ENCODE results near the gene PER2. TPM values are rescaled to one million over a fixed set of nuclear protein-coding genes. Genes with fewer than 3 reads are reported as not detected.

Gene PER2
- total and polyA plus RNA-seq, 2 of the 13 experiments (the other 11 are each of a cell fraction or from before 2014, with no cell fraction given), result 5.1 to 9.4 TPM

DNA sequence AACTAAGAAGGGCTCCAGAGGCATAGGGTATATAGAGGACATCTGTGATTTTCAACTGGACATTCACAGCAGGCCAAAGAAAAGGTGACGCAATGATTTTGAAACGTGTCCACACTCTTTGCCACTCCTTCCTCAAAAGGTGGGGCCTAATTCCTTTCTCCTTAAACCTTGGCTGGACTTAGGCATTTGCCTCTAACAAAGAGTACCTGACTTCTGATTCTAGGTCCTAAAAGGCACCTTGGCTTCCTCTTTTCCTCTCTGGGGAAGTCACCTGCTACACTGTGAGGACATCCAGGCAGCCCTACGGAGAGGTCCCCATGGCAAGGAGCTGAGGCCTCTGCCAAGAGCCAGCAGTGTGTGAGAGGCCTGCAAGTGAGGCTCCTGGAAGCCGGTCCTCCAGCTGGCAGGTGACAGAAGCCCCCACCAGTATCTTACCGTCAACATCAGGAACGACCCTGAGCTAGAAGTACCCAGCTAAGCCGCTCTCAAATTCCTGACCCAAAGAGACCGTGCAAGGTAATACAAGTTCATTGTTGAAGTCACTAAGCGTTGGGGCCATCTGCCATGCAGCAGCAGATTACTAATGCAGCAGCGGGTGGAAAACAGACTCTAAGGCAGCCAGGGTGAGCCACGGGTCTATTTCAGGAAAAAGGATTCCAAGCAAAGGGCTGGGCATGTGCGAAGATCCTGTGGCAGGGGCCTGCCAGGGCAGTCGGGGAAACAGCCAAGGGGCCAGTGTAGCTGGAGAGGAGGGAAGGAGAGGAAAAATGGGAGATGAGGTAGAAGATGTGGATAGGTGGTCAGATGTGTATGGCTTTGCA, 41.2 kb downstream of the PER2 start:
- Histone ChIP-seq H3K27me3 (ENCODE audit: control insufficient read depth in 1 of 2, insufficient read depth in 2 of 2, low read length in 2 of 2) (no peaks in the 10 kb centered on the region), H3K79me2 (ENCODE audit: insufficient read depth, low read length) (no peaks in the 10 kb centered on the region), H2AFZ (ENCODE audit: low read length) (no peak overlapping the region), H3K4me1 (ENCODE audit: insufficient read depth, low read length) (peaks cover 21% of the 10 kb centered on the region), H3K36me3 (replicated peaks in 1 of 2; ENCODE audit: control insufficient read depth in 1 of 2, insufficient read depth in 2 of 2, low read length in 2 of 2) (peaks cover 20 to 28% of the 10 kb centered on the region in 2 experiments), H3K9ac (ENCODE audit: insufficient read depth, low read depth, low read length) (no peak overlapping the region), H4K20me1 (ENCODE audit: insufficient read depth, low read length) (no peaks in the 10 kb centered on the region), H3K9me3 (ENCODE audit: low read length) (no peaks in the 10 kb centered on the region), H3K27ac (ENCODE audit: extremely low read length, insufficient read depth, low read length) (no peak overlapping the region), H3K4me3 (replicated peaks in 1 of 3; ENCODE audit: insufficient read depth in 1 of 3, low read depth in 2 of 3, low read length in 3 of 3) (no peak overlapping the region), H3K4me2 (ENCODE audit: low read depth, low read length) (no peak overlapping the region)
- ChIA-PET CTCF (ENCODE audit: low intra/inter-chr PET ratio, low total read pairs) (no interaction called here), POLR2A (no interaction called here)
- in situ Hi-C loops (cut with HindIII; ENCODE audit: extremely low pct_ligation_motif_present, low pct_unique_long_range_greater_than_20kb), result no loop called here
- 91% methylated on average over 13 of the region's 13 CpGs for WGBS (ENCODE audit: low lambda C conversion rate)
- FAIRE-seq (no peak), ATAC-seq (no peak), DNase-seq (ENCODE audit: low spot score) (no peak)
- TF ChIP-seq CEBPB (IDR thresholded peaks at IDR 0.05; ENCODE audit: borderline replicate concordance, low read depth, low read length), result peak; percentile 85
- no peak for TF ChIP-seq HNRNPH1 (optimal IDR thresholded peaks at IDR 0.05; ENCODE audit: low read depth, low read length)
- no peak for TF ChIP-seq ERF (CRISPR knock-in tag; IDR thresholded peaks at IDR 0.05)
- no TSS peak for BruUV-seq (replicated peaks)
- intact Hi-C loops (cut with micrococcal nuclease; ENCODE audit: unreplicated experiment), result no loop called here

DNA sequence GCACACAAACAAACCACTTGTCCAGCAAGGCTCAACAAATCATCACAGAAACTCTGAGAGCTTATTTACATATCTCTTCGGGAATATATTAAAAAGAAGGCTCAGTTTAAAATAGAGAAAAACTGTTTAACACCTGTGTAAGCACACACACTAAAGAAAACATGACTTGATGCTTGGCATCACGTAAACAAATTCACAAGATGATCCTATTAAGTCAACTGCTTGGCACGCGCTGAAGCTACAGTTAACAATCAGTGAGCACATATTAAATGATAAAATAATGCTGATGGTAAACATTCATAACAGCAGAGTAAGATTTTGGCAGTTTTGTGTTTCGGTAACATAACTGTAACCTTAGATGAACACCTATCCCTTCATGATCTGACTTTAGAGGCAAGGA, 44.3 kb downstream of the PER2 start:
- FAIRE-seq, result no peak
- ChIA-PET POLR2A (interaction anchor here (1.1 to 2.0 kb wide), 5 partner anchors 16 to 184 kb away, joined by 3 to 12 read pairs (median 3); partner anchors contain the start of genes ILKAP and SCLY), CTCF (ENCODE audit: low intra/inter-chr PET ratio, low total read pairs) (interaction anchor here (1.2 kb wide), 1 partner anchor 20 kb away, joined by 3 read pairs; no protein-coding TSS in a partner anchor)
- no TSS peak for BruUV-seq (replicated peaks)
- no peaks in the 10 kb centered on the region for H3K27me3 ChIP-seq (ENCODE audit: control insufficient read depth in 1 of 2, insufficient read depth in 2 of 2, low read length in 2 of 2)
- WGBS (ENCODE audit: low lambda C conversion rate), result 92% methylated on average over 5 of the region's 5 CpGs
- H3K4me1 ChIP-seq (ENCODE audit: insufficient read depth, low read length), result peaks cover 39% of the 10 kb centered on the region
- H3K9ac ChIP-seq (ENCODE audit: insufficient read depth, low read depth, low read length), result no peak overlapping the region
- peaks cover 5 to 9% of the 10 kb centered on the region in 2 experiments; a peak in 3 of 5 replicates for H3K36me3 ChIP-seq (replicated peaks in 1 of 2; ENCODE audit: control insufficient read depth in 1 of 2, insufficient read depth in 2 of 2, low read length in 2 of 2)
- H3K79me2 ChIP-seq (ENCODE audit: insufficient read depth, low read length), result no peaks in the 10 kb centered on the region
- intact Hi-C loops (cut with micrococcal nuclease; ENCODE audit: unreplicated experiment) (loop anchor here (5.0 kb wide), 1 partner anchor 42 kb away; the partner anchor contains the start of gene ILKAP), in situ Hi-C loops (cut with HindIII; ENCODE audit: extremely low pct_ligation_motif_present, low pct_unique_long_range_greater_than_20kb) (no loop called here)
- no peak overlapping the region for H3K4me2 ChIP-seq (ENCODE audit: low read depth, low read length)
- H3K4me3 ChIP-seq (replicated peaks in 1 of 3; ENCODE audit: insufficient read depth in 1 of 3, low read depth in 2 of 3, low read length in 3 of 3), result no peak overlapping the region
- no peaks in the 10 kb centered on the region for H3K9me3 ChIP-seq (ENCODE audit: low read length)
- no peak for ATAC-seq
- no peak overlapping the region for H2AFZ ChIP-seq (ENCODE audit: low read length)
- no peak for DNase-seq (ENCODE audit: low spot score)
- H4K20me1 ChIP-seq (ENCODE audit: insufficient read depth, low read length), result no peaks in the 10 kb centered on the region
- no peak overlapping the region for H3K27ac ChIP-seq (ENCODE audit: extremely low read length, insufficient read depth, low read length)
- no peak for TF ChIP-seq ZBTB8A (CRISPR knock-in tag; IDR thresholded peaks at IDR 0.05; ENCODE audit: borderline replicate concordance, low read depth)
- no peak for TF ChIP-seq SP4 (CRISPR knock-in tag; IDR thresholded peaks at IDR 0.05)
- TF ChIP-seq, protein P1, sequence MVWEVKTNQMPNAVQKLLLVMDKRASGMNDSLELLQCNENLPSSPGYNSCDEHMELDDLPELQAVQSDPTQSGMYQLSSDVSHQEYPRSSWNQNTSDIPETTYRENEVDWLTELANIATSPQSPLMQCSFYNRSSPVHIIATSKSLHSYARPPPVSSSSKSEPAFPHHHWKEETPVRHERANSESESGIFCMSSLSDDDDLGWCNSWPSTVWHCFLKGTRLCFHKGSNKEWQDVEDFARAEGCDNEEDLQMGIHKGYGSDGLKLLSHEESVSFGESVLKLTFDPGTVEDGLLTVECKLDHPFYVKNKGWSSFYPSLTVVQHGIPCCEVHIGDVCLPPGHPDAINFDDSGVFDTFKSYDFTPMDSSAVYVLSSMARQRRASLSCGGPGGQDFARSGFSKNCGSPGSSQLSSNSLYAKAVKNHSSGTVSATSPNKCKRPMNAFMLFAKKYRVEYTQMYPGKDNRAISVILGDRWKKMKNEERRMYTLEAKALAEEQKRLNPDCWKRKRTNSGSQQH (CRISPR knock-in tag; IDR thresholded peaks at IDR 0.05; ENCODE audit: low read depth), result no peak
- TF ChIP-seq, protein P2, sequence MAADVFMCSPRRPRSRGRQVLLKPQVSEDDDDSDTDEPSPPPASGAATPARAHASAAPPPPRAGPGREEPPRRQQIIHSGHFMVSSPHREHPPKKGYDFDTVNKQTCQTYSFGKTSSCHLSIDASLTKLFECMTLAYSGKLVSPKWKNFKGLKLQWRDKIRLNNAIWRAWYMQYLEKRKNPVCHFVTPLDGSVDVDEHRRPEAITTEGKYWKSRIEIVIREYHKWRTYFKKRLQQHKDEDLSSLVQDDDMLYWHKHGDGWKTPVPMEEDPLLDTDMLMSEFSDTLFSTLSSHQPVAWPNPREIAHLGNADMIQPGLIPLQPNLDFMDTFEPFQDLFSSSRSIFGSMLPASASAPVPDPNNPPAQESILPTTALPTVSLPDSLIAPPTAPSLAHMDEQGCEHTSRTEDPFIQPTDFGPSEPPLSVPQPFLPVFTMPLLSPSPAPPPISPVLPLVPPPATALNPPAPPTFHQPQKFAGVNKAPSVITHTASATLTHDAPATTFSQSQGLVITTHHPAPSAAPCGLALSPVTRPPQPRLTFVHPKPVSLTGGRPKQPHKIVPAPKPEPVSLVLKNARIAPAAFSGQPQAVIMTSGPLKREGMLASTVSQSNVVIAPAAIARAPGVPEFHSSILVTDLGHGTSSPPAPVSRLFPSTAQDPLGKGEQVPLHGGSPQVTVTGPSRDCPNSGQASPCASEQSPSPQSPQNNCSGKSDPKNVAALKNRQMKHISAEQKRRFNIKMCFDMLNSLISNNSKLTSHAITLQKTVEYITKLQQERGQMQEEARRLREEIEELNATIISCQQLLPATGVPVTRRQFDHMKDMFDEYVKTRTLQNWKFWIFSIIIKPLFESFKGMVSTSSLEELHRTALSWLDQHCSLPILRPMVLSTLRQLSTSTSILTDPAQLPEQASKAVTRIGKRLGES (CRISPR knock-in tag; IDR thresholded peaks at IDR 0.05; ENCODE audit: borderline replicate concordance), result no peak
- no peak for TF ChIP-seq ZNF180 (CRISPR knock-in tag; IDR thresholded peaks at IDR 0.05; ENCODE audit: borderline replicate concordance, low read depth)
- no peak for TF ChIP-seq ZNF30 (CRISPR knock-in tag; IDR thresholded peaks at IDR 0.05)
